ENCODE measurements around the gene SLC16A14.

The SLC16A14 gene

GRCh38 chr2:230060672-230061293 is 7.9 kb downstream of the SLC16A14 start:
- H3K4me3 ChIP-seq (ENCODE audit: low read depth, low read length), result no peak overlapping the region
- in situ Hi-C loops (cut with HindIII; ENCODE audit: low sequenced_read_pairs), result no loop called here
- TF ChIP-seq CTCF (IDR thresholded peaks at IDR 0.05; ENCODE audit: low read depth, low read length, missing control alignments), result no peak
- no peak for DNase-seq (ENCODE audit: low read depth)

GRCh38 chr2:230053753-230054478 is 14.8 kb downstream of the SLC16A14 start:
- TF ChIP-seq CTCF (IDR thresholded peaks at IDR 0.05; ENCODE audit: low read depth, low read length, missing control alignments), result no peak
- peak; percentile 67 for DNase-seq (ENCODE audit: low read depth)
- H3K4me3 ChIP-seq (ENCODE audit: low read depth, low read length), result no peak overlapping the region
- in situ Hi-C loops (cut with HindIII; ENCODE audit: low sequenced_read_pairs), result no loop called here

GRCh38 chr2:230052299-230052698 is 16.4 kb downstream of the SLC16A14 start:
- H3K4me3 ChIP-seq (ENCODE audit: low read depth, low read length), result no peak overlapping the region
- DNase-seq (ENCODE audit: low read depth), result no peak
- no peak for TF ChIP-seq CTCF (IDR thresholded peaks at IDR 0.05; ENCODE audit: low read depth, low read length, missing control alignments)
- in situ Hi-C loops (cut with HindIII; ENCODE audit: low sequenced_read_pairs), result no loop called here

- no peak for TF ChIP-seq CTCF (IDR thresholded peaks at IDR 0.05; ENCODE audit: low read depth, low read length, missing control alignments)
- DNase-seq (ENCODE audit: low read depth), result no peak
- H3K4me3 ChIP-seq (ENCODE audit: low read depth, low read length), result no peak overlapping the region
- in situ Hi-C loops (cut with HindIII; ENCODE audit: low sequenced_read_pairs), result no loop called here
Measured at GRCh38 chr2:230050136-230050535, 18.6 kb downstream of the SLC16A14 start.

GRCh38 chr2:230048010-230048671 is 20.6 kb downstream of the SLC16A14 start:
- no peak for DNase-seq (ENCODE audit: low read depth)
- no peak for TF ChIP-seq CTCF (IDR thresholded peaks at IDR 0.05; ENCODE audit: low read depth, low read length, missing control alignments)
- in situ Hi-C loops (cut with HindIII; ENCODE audit: low sequenced_read_pairs), result no loop called here
- no peak overlapping the region for H3K4me3 ChIP-seq (ENCODE audit: low read depth, low read length)

- H3K4me3 ChIP-seq (ENCODE audit: low read depth, low read length), result no peak overlapping the region
- TF ChIP-seq CTCF (IDR thresholded peaks at IDR 0.05; ENCODE audit: low read depth, low read length, missing control alignments), result no peak
- DNase-seq (ENCODE audit: low read depth), result no peak
- in situ Hi-C loops (cut with HindIII; ENCODE audit: low sequenced_read_pairs), result no loop called here
Measured at GRCh38 chr2:230046491-230046890, 22.2 kb downstream of the SLC16A14 start.
